ENCODE data around the gene RCAN1.

- TF ChIP-seq CTCF (IDR thresholded peaks at IDR 0.05 in 2 of 3, conservative IDR thresholded peaks at IDR 0.05 in 1 of 3; ENCODE audit: borderline replicate concordance in 1 of 3, insufficient read depth in 1 of 3, low read depth in 2 of 3, low read length in 2 of 3), result no peak
- no peak for TF ChIP-seq RAD21 (IDR thresholded peaks at IDR 0.05; ENCODE audit: low read depth)
- TF ChIP-seq EZH2 (IDR thresholded peaks at IDR 0.05), result no peak
- TF ChIP-seq CEBPB (IDR thresholded peaks at IDR 0.05; ENCODE audit: low read depth), result no peak
- no peak for TF ChIP-seq POLR2AphosphoS5 (IDR thresholded peaks at IDR 0.05; ENCODE audit: low read depth, low read length)
- TF ChIP-seq POLR2A (IDR thresholded peaks at IDR 0.05; ENCODE audit: borderline replicate concordance, extremely low read depth, insufficient read depth, insufficient read length), result no peak
- TF ChIP-seq REST (IDR thresholded peaks at IDR 0.05; ENCODE audit: low read depth), result no peak
- TF ChIP-seq ZNF274 (IDR thresholded peaks at IDR 0.05; ENCODE audit: low read depth, low read length), result no peak
- no peak for TF ChIP-seq ZBTB33 (IDR thresholded peaks at IDR 0.05; ENCODE audit: extremely low read depth, insufficient replicate concordance, low read length)
Measured at GRCh38 chr21:34590520-34590919, 24.4 kb downstream of the RCAN1 start.
